PC-3 (cell line): ENCODE measurements around the gene FOXP4. TPM values are rescaled to one million over a fixed set of nuclear protein-coding genes. Genes with fewer than 3 reads are reported as not detected.

Experiments
- ATAC-seq: fragments of 200-7000 bp; cut with Tn5 transposase; 2 replicates; pipeline ENCODE4 v1.9.1; 2020; ENCODE audit warnings: mild to moderate bottlenecking, moderate library complexity
- BruUV-seq: library from RNA; stranded (reverse); fragments of 400-500 nt; replicated peaks from 2 replicates; lab custom pipeline; 2021; lab: Mats Ljungman, UMichigan
- CTCF ChIA-PET: fragments of 300-600 bp; sonication (Branson Sonifier 250); formaldehyde crosslinking; loops from one replicate; lab custom pipeline; 2022; ENCODE audit warnings: antibody characterized with exemption; lab: Charles Lee
- POLR2A ChIA-PET: fragments of 300-600 bp; sonication (Branson Sonifier 250); formaldehyde crosslinking; loops from one replicate; lab custom pipeline; 2022; ENCODE audit warnings: antibody characterized with exemption; ENCODE audit not compliant: unreplicated experiment; lab: Charles Lee
- DNase-seq: peaks from one replicate; pipeline ENCODE4 v3.0.0-alpha.2; 2015
- H2AFZ ChIP-seq: fragments of 300-600 bp; sonication (generic); 2 replicates; pipeline ENCODE4 v1.6.0; 2016; ENCODE audit warnings: antibody characterized with exemption, low read length
- H3F3A ChIP-seq: fragments of 300-600 bp; sonication (generic); one replicate; pipeline ENCODE4 v1.6.0; 2017; ENCODE audit warnings: antibody characterized with exemption, low read length, control low read depth, mild to moderate bottlenecking; ENCODE audit not compliant: unreplicated experiment
- H3K27ac ChIP-seq: fragments of 300-600 bp; sonication (generic); 2 replicates; pipeline ENCODE4 v1.5.1; 2016; ENCODE audit warnings: mild to moderate bottlenecking, low read length
- H3K27me3 ChIP-seq: fragments of 300-600 bp; sonication (generic); 2 replicates; pipeline ENCODE4 v1.6.1; 2016; ENCODE audit warnings: low read length, mixed read lengths
- H3K36me3 ChIP-seq: fragments of 300-600 bp; sonication (generic); 2 replicates; pipeline ENCODE4 v1.6.1; 2016; ENCODE audit warnings: low read depth, mixed run types, low read length, mixed read lengths
- H3K4me1 ChIP-seq: fragments of 300-600 bp; sonication (generic); 2 replicates; pipeline ENCODE4 v1.5.1; 2016; ENCODE audit warnings: low read length; ENCODE audit not compliant: insufficient read depth
- H3K4me2 ChIP-seq: fragments of 300-600 bp; sonication (generic); 2 replicates; pipeline ENCODE4 v1.6.0; 2016; ENCODE audit warnings: low read length
- H3K4me3 ChIP-seq: fragments of 300-600 bp; sonication (generic); 2 replicates; pipeline ENCODE4 v1.5.1; 2016; ENCODE audit warnings: mild to moderate bottlenecking, low read length, mixed read lengths
- H3K79me2 ChIP-seq: fragments of 300-600 bp; sonication (generic); 2 replicates; pipeline ENCODE4 v1.6.1; 2017; ENCODE audit warnings: low read length, mixed read lengths
- H3K9ac ChIP-seq: fragments of 300-600 bp; sonication (generic); 2 replicates; pipeline ENCODE4 v1.6.0; 2016; ENCODE audit warnings: mild to moderate bottlenecking, low read length
- H3K9me2 ChIP-seq: fragments of 300-600 bp; sonication (generic); replicated peaks from 2 replicates; pipeline ENCODE4 v1.6.1; 2016; ENCODE audit warnings: mixed run types, low read length, mixed read lengths
- H3K9me3 ChIP-seq: fragments of 300-600 bp; sonication (generic); 2 replicates; pipeline ENCODE4 v1.6.1; 2016; ENCODE audit warnings: low read length, mixed read lengths
- H4K20me1 ChIP-seq: fragments of 300-600 bp; sonication (generic); 2 replicates; pipeline ENCODE4 v1.6.1; 2016; ENCODE audit warnings: low read length, mixed read lengths
- CTCF ChIP-seq: fragments of 300-600 bp; sonication (generic); conservative IDR thresholded peaks from 2 replicates; pipeline ENCODE4 v1.5.1; 2017; ENCODE audit warnings: antibody characterized with exemption, low read depth, mild to moderate bottlenecking, low read length
- EZH2 ChIP-seq: fragments of 300-600 bp; sonication (generic); IDR thresholded peaks from one replicate; pipeline ENCODE4 v1.6.1; 2017; ENCODE audit warnings: antibody characterized with exemption, mild to moderate bottlenecking, low read length; ENCODE audit not compliant: unreplicated experiment
- EZH2phosphoT487 ChIP-seq: fragments of 300-600 bp; sonication (generic); IDR thresholded peaks from 2 replicates; pipeline ENCODE4 v1.6.1; 2018; ENCODE audit warnings: mild to moderate bottlenecking, antibody characterized with exemption, low read length, borderline replicate concordance
- intact Hi-C: fragments of 100-400 bp; cut with micrococcal nuclease; formaldehyde crosslinking; loops from 2 replicates; pipeline ENCODE4 v1.9.0; 2023
- total RNA-seq: library from RNA; depleted of rRNA; stranded (reverse); fragments of >200 nt; gene quantifications from 2 replicates; pipeline ENCODE4 v1.2.3, GENCODE V29; 2014

Gene FOXP4
- total RNA-seq, 1 experiment from 2014 or later = 6.7 TPM

- Histone ChIP-seq H3K79me2 (no peaks in the 10 kb centered on the region), H3K27ac (peak overlapping the region; percentile 45), H3K27me3 (no peaks in the 10 kb centered on the region), H3K4me1 (peaks cover 25% of the 10 kb centered on the region), H2AFZ (peak overlapping the region; percentile 22; the same call in 1 of the 2 replicates), H4K20me1 (no peaks in the 10 kb centered on the region), H3F3A (no peaks in the 10 kb centered on the region), H3K9ac (no peak overlapping the region), H3K36me3 (no peaks in the 10 kb centered on the region), H3K4me3 (peak overlapping the region; percentile 32), H3K9me2 (no peaks in the 10 kb centered on the region), H3K9me3 (no peaks in the 10 kb centered on the region), H3K4me2 (peak overlapping the region; percentile 61)
- no TSS peak for BruUV-seq
- intact Hi-C loops = no loop called here
- TF ChIP-seq EZH2 (no peak), EZH2phosphoT487 (no peak), CTCF (no peak)
- DNase-seq = peak; percentile 77
- peak; percentile 64 for ATAC-seq
- ChIA-PET CTCF (no interaction called here), POLR2A (no interaction called here)
These were observed 9.1 kb upstream of the FOXP4 start for GRCh38 chr6:41536795-41537758.

- DNase-seq = no peak
- Histone ChIP-seq H3K27me3 (no peaks in the 10 kb centered on the region), H3K9ac (no peak overlapping the region), H3K9me3 (no peaks in the 10 kb centered on the region), H3K4me2 (no peak overlapping the region), H3K9me2 (no peaks in the 10 kb centered on the region), H3K27ac (no peak overlapping the region), H4K20me1 (no peaks in the 10 kb centered on the region), H2AFZ (no peak overlapping the region), H3F3A (no peaks in the 10 kb centered on the region), H3K36me3 (no peaks in the 10 kb centered on the region), H3K4me3 (no peak overlapping the region), H3K79me2 (no peaks in the 10 kb centered on the region), H3K4me1 (peaks cover 21% of the 10 kb centered on the region)
- ChIA-PET CTCF (no interaction called here), POLR2A (no interaction called here)
- ATAC-seq = no peak
- BruUV-seq = no TSS peak
- intact Hi-C loops = no loop called here
- TF ChIP-seq EZH2 = no peak
- no peak for TF ChIP-seq EZH2phosphoT487
- TF ChIP-seq CTCF = no peak
These were observed 7.5 kb upstream of the FOXP4 start for GRCh38 chr6:41538556-41539182.
